ENCODE data around the gene SLX4. TPM values are rescaled to one million over a fixed set of nuclear protein-coding genes. Genes with fewer than 3 reads are reported as not detected.

Gene SLX4
- total RNA-seq, 1 donor from 2014 or later = 13.0 TPM

GRCh38 chr16:3650631-3651265 lies 39.3 kb upstream of the SLX4 start:
- H3K9me3 Mint-ChIP-seq = no peaks in the 10 kb centered on the region
- CTCF ChIA-PET = no interaction called here
- ATAC-seq (ENCODE audit: low read depth) (no peak), DNase-seq (no peak)
- no peak overlapping the region for H3K4me3 Mint-ChIP-seq
- POLR2A ChIA-PET = interaction anchor here (0.7 kb wide), 1 partner anchor 655 kb away, joined by 5 read pairs; no protein-coding TSS in a partner anchor
- H3K27ac Mint-ChIP-seq = no peak overlapping the region
- H3K36me3 Mint-ChIP-seq (ENCODE audit: low read depth) = peaks cover 31% of the 10 kb centered on the region
- H3K4me1 Mint-ChIP-seq = peaks cover 2% of the 10 kb centered on the region
- no peaks in the 10 kb centered on the region for H3K27me3 Mint-ChIP-seq
- no peak for TF ChIP-seq CTCF (IDR thresholded peaks at IDR 0.05)
- intact Hi-C loops (cut with micrococcal nuclease) = no loop called here

GRCh38 chr16:3646348-3646920 lies 35.0 kb upstream of the SLX4 start:
- DNase-seq (peak; percentile 1), ATAC-seq (ENCODE audit: low read depth) (no peak)
- ChIA-PET POLR2A (no interaction called here), CTCF (no interaction called here)
- Mint-ChIP-seq H3K36me3 (ENCODE audit: low read depth) (peaks cover 34% of the 10 kb centered on the region), H3K27ac (no peak overlapping the region), H3K9me3 (no peaks in the 10 kb centered on the region), H3K27me3 (no peaks in the 10 kb centered on the region), H3K4me1 (peaks cover under 1% of the 10 kb centered on the region), H3K4me3 (no peak overlapping the region)
- intact Hi-C loops (cut with micrococcal nuclease) = no loop called here
- TF ChIP-seq CTCF (IDR thresholded peaks at IDR 0.05) = no peak

- intact Hi-C loops (cut with micrococcal nuclease) = no loop called here
- peak; percentile 2 for DNase-seq
- no peak for ATAC-seq (ENCODE audit: low read depth)
- no peaks in the 10 kb centered on the region for H3K9me3 Mint-ChIP-seq
- H3K27ac Mint-ChIP-seq = no peak overlapping the region
- peaks cover 2% of the 10 kb centered on the region for H3K4me1 Mint-ChIP-seq
- H3K27me3 Mint-ChIP-seq = no peaks in the 10 kb centered on the region
- CTCF ChIA-PET = no interaction called here
- POLR2A ChIA-PET = no interaction called here
- TF ChIP-seq CTCF (IDR thresholded peaks at IDR 0.05) = no peak
- H3K4me3 Mint-ChIP-seq = no peak overlapping the region
- H3K36me3 Mint-ChIP-seq (ENCODE audit: low read depth) = peaks cover 31% of the 10 kb centered on the region
Measured at GRCh38 chr16:3645504-3646347, 34.3 kb upstream of the SLX4 start.

GRCh38 chr16:3645108-3645503 lies 33.7 kb upstream of the SLX4 start:
- ChIA-PET POLR2A (no interaction called here), CTCF (no interaction called here)
- Mint-ChIP-seq H3K4me1 (peaks cover 2% of the 10 kb centered on the region), H3K9me3 (no peaks in the 10 kb centered on the region), H3K36me3 (ENCODE audit: low read depth) (peaks cover 27% of the 10 kb centered on the region), H3K27ac (no peak overlapping the region), H3K27me3 (no peaks in the 10 kb centered on the region), H3K4me3 (no peak overlapping the region)
- no peak for TF ChIP-seq CTCF (IDR thresholded peaks at IDR 0.05)
- intact Hi-C loops (cut with micrococcal nuclease) = no loop called here
- ATAC-seq (ENCODE audit: low read depth) = no peak
- no peak for DNase-seq

GRCh38 chr16:3643095-3643730 lies 31.8 kb upstream of the SLX4 start:
- DNase-seq (peak; percentile 3), ATAC-seq (ENCODE audit: low read depth) (no peak)
- Mint-ChIP-seq H3K9me3 (no peaks in the 10 kb centered on the region), H3K27me3 (no peaks in the 10 kb centered on the region), H3K27ac (no peak overlapping the region), H3K4me3 (no peak overlapping the region), H3K4me1 (peaks cover 9% of the 10 kb centered on the region), H3K36me3 (ENCODE audit: low read depth) (peaks cover 26% of the 10 kb centered on the region)
- TF ChIP-seq CTCF (IDR thresholded peaks at IDR 0.05) = no peak
- ChIA-PET CTCF (no interaction called here), POLR2A (no interaction called here)
- intact Hi-C loops (cut with micrococcal nuclease) = no loop called here

All from activated B cell treated with CpG ODN at 0.5 μM for 24 hours (primary cell).